ENCODE measurements around the gene RICTOR. TPM values are rescaled to one million over a fixed set of nuclear protein-coding genes. Genes with fewer than 3 reads are reported as not detected.

The RICTOR gene
- total RNA-seq, 1 donor from 2014 or later = 35.3 TPM

- H3K27ac Mint-ChIP-seq (ENCODE audit: unreplicated experiment) = no peak overlapping the region
- H3K9me3 Mint-ChIP-seq (ENCODE audit: unreplicated experiment) = no peaks in the 10 kb centered on the region
- no peak for DNase-seq (ENCODE audit: low spot score)
- no peaks in the 10 kb centered on the region for H3K27me3 Mint-ChIP-seq (ENCODE audit: unreplicated experiment)
- H3K4me3 Mint-ChIP-seq (ENCODE audit: unreplicated experiment) = no peak overlapping the region
- H3K36me3 Mint-ChIP-seq (ENCODE audit: low read depth, unreplicated experiment) = no peaks in the 10 kb centered on the region
- peaks cover 8% of the 10 kb centered on the region for H3K4me1 Mint-ChIP-seq (ENCODE audit: unreplicated experiment)
- no peak for TF ChIP-seq CTCF (IDR thresholded peaks at IDR 0.05; ENCODE audit: unreplicated experiment)
Observed at GRCh38 chr5:39099831-39100230, 25.6 kb upstream of the RICTOR start.

GRCh38 chr5:39093352-39093751 lies 19.2 kb upstream of the RICTOR start:
- Mint-ChIP-seq H3K4me3 (ENCODE audit: unreplicated experiment) (no peak overlapping the region), H3K27ac (ENCODE audit: unreplicated experiment) (no peak overlapping the region), H3K9me3 (ENCODE audit: unreplicated experiment) (no peaks in the 10 kb centered on the region), H3K36me3 (ENCODE audit: low read depth, unreplicated experiment) (no peaks in the 10 kb centered on the region), H3K4me1 (ENCODE audit: unreplicated experiment) (peaks cover 2% of the 10 kb centered on the region), H3K27me3 (ENCODE audit: unreplicated experiment) (no peaks in the 10 kb centered on the region)
- no peak for TF ChIP-seq CTCF (IDR thresholded peaks at IDR 0.05; ENCODE audit: unreplicated experiment)
- no peak for DNase-seq (ENCODE audit: low spot score)

GRCh38 chr5:39092581-39093351 lies 18.6 kb upstream of the RICTOR start:
- Mint-ChIP-seq H3K9me3 (ENCODE audit: unreplicated experiment) (no peaks in the 10 kb centered on the region), H3K27me3 (ENCODE audit: unreplicated experiment) (no peaks in the 10 kb centered on the region), H3K27ac (ENCODE audit: unreplicated experiment) (no peak overlapping the region), H3K4me1 (ENCODE audit: unreplicated experiment) (peaks cover 2% of the 10 kb centered on the region), H3K4me3 (ENCODE audit: unreplicated experiment) (no peak overlapping the region), H3K36me3 (ENCODE audit: low read depth, unreplicated experiment) (no peaks in the 10 kb centered on the region)
- no peak for DNase-seq (ENCODE audit: low spot score)
- no peak for TF ChIP-seq CTCF (IDR thresholded peaks at IDR 0.05; ENCODE audit: unreplicated experiment)

- DNase-seq (ENCODE audit: low spot score) = no peak
- H3K4me1 Mint-ChIP-seq (ENCODE audit: unreplicated experiment) = peaks cover 2% of the 10 kb centered on the region
- no peaks in the 10 kb centered on the region for H3K9me3 Mint-ChIP-seq (ENCODE audit: unreplicated experiment)
- H3K27ac Mint-ChIP-seq (ENCODE audit: unreplicated experiment) = no peak overlapping the region
- TF ChIP-seq CTCF (IDR thresholded peaks at IDR 0.05; ENCODE audit: unreplicated experiment) = no peak
- H3K27me3 Mint-ChIP-seq (ENCODE audit: unreplicated experiment) = no peaks in the 10 kb centered on the region
- no peaks in the 10 kb centered on the region for H3K36me3 Mint-ChIP-seq (ENCODE audit: low read depth, unreplicated experiment)
- H3K4me3 Mint-ChIP-seq (ENCODE audit: unreplicated experiment) = no peak overlapping the region
Observed at GRCh38 chr5:39091940-39092580, 17.9 kb upstream of the RICTOR start.

- DNase-seq (ENCODE audit: low spot score) = no peak
Observed at GRCh38 chr5:39083968-39084367, 9.8 kb upstream of the RICTOR start.

More at GRCh38 chr5:39083968-39084367, 9.8 kb upstream of the RICTOR start:
- peaks cover 1% of the 10 kb centered on the region for H3K27me3 Mint-ChIP-seq (ENCODE audit: unreplicated experiment)
- no peak for TF ChIP-seq CTCF (IDR thresholded peaks at IDR 0.05; ENCODE audit: unreplicated experiment)
- no peak overlapping the region for H3K27ac Mint-ChIP-seq (ENCODE audit: unreplicated experiment)
- no peaks in the 10 kb centered on the region for H3K9me3 Mint-ChIP-seq (ENCODE audit: unreplicated experiment)
- no peaks in the 10 kb centered on the region for H3K36me3 Mint-ChIP-seq (ENCODE audit: low read depth, unreplicated experiment)
- H3K4me1 Mint-ChIP-seq (ENCODE audit: unreplicated experiment) = no peaks in the 10 kb centered on the region
- H3K4me3 Mint-ChIP-seq (ENCODE audit: unreplicated experiment) = no peak overlapping the region

Measured in endothelial cell (in vitro differentiated cells).